IMR-90 (cell line): ENCODE measurements around the gene SLC25A21. TPM values are rescaled to one million over a fixed set of nuclear protein-coding genes. Genes with fewer than 3 reads are reported as not detected.
A peak's percentile ranks its signal among the peaks of the same experiment; 100 is the strongest.
"Not testable (repeated sequence)": the region's sequence is repeated elsewhere in the genome, so short reads cannot be mapped to it uniquely, and the experiment has no call there.

Experiments used
- ATAC-seq: fragments of 200-7000 bp; cut with Tn5 transposase; 2 replicates; pipeline ENCODE4 v1.9.1; 2020; ENCODE audit warnings: low read depth, mild to moderate bottlenecking, moderate library complexity
- BruUV-seq: library from RNA; stranded (reverse); fragments of 400-500 nt; replicated peaks from 2 replicates; lab custom pipeline; 2021; lab: Mats Ljungman, UMichigan
- CTCF ChIA-PET: fragments of 300-600 bp; formaldehyde crosslinking; extraction: SDS; loops from one replicate; lab custom pipeline; 2021; ENCODE audit warnings: antibody characterized with exemption; lab: Yijun Ruan, JAX
- POLR2A ChIA-PET: fragments of 300-600 bp; sonication (Branson Sonifier 250); formaldehyde crosslinking; loops from one replicate; lab custom pipeline; 2022; ENCODE audit warnings: antibody characterized with exemption; ENCODE audit not compliant: unreplicated experiment; lab: Charles Lee
- DNase-seq: peaks from one replicate; pipeline ENCODE4 v3.0.0; 2013
- H2AFZ ChIP-seq: replicated peaks from 2 replicates; pipeline ENCODE3; 2013; ENCODE audit warnings: low read length, mild to moderate bottlenecking; ENCODE audit not compliant: poor library complexity
- H2AK5ac ChIP-seq: 2 replicates; pipeline ENCODE4 v1.6.1; 2013; ENCODE audit warnings: low read depth, low read length, inconsistent platforms
- H2AK9ac ChIP-seq: replicated peaks from 2 replicates; pipeline ENCODE3; 2013; ENCODE audit warnings: mild to moderate bottlenecking, low read depth, low read length, moderate library complexity; ENCODE audit not compliant: poor library complexity
- H2BK120ac ChIP-seq: 2 replicates; pipeline ENCODE4 v1.6.1; 2013; ENCODE audit warnings: low read depth, low read length, inconsistent platforms
- H2BK15ac ChIP-seq: 3 replicates; pipeline ENCODE4 v1.6.1; 2013; ENCODE audit warnings: low read depth, low read length, inconsistent platforms
- H2BK20ac ChIP-seq: 2 replicates; pipeline ENCODE4 v1.6.1; 2013; ENCODE audit warnings: low read depth, mild to moderate bottlenecking, inconsistent platforms, low read length, moderate library complexity
- H2BK5ac ChIP-seq: 2 replicates; pipeline ENCODE4 v1.6.1; 2013; ENCODE audit warnings: mild to moderate bottlenecking, low read depth, low read length, inconsistent platforms; ENCODE audit not compliant: poor library complexity, severe bottlenecking
- H3K14ac ChIP-seq: replicated peaks from 2 replicates; pipeline ENCODE4 v1.6.1; 2013; ENCODE audit warnings: low read depth, low read length, inconsistent platforms
- H3K18ac ChIP-seq: 2 replicates; pipeline ENCODE4 v1.6.1; 2013; ENCODE audit warnings: low read depth, low read length, control low read depth
- H3K23ac ChIP-seq: 2 replicates; pipeline ENCODE4 v1.6.1; 2013; ENCODE audit warnings: low read depth, low read length, inconsistent platforms
- H3K27ac ChIP-seq: 2 replicates; pipeline ENCODE4 v1.5.1; 2013; ENCODE audit warnings: mild to moderate bottlenecking, control low read depth, low read length; ENCODE audit not compliant: insufficient read depth
- H3K27me3 ChIP-seq: 2 replicates; pipeline ENCODE4 v1.6.1; 2013; ENCODE audit warnings: low read length; ENCODE audit not compliant: control insufficient read depth, insufficient read depth
- H3K36me3 ChIP-seq: 2 replicates; pipeline ENCODE4 v1.6.1; 2013; ENCODE audit warnings: low read length, mixed read lengths; ENCODE audit not compliant: control insufficient read depth, insufficient read depth
- H3K4ac ChIP-seq: 2 replicates; pipeline ENCODE4 v1.6.1; 2013; ENCODE audit warnings: low read depth, low read length, inconsistent platforms
- H3K4me1 ChIP-seq: 2 replicates; pipeline ENCODE4 v1.6.1; 2013; ENCODE audit warnings: low read length, mixed read lengths; ENCODE audit not compliant: control insufficient read depth, insufficient read depth
- H3K4me2 ChIP-seq: 2 replicates; pipeline ENCODE4 v1.6.1; 2013; ENCODE audit warnings: low read depth, mild to moderate bottlenecking, control low read depth, low read length, moderate library complexity
- H3K4me3 ChIP-seq: 2 replicates; pipeline ENCODE4 v1.5.1; 2013; ENCODE audit warnings: low read depth, mild to moderate bottlenecking, control low read depth, low read length, moderate library complexity; ENCODE audit not compliant: insufficient read depth
- H3K56ac ChIP-seq: 2 replicates; pipeline ENCODE4 v1.6.1; 2013; ENCODE audit warnings: low read length, inconsistent platforms; ENCODE audit not compliant: insufficient read depth; ENCODE audit errors: extremely low read depth
- H3K79me1 ChIP-seq, 2 experiments: 2 replicates each; pipeline ENCODE4 v1.6.1; 2013; ENCODE audit warnings: low read length in 2 of 2, inconsistent platforms in 1 of 2, low read depth in 1 of 2
- H3K9ac ChIP-seq: 2 replicates; pipeline ENCODE4 v1.6.1; 2013; ENCODE audit warnings: low read depth, low read length, control low read depth
- H3K9me1 ChIP-seq: 2 replicates; pipeline ENCODE4 v1.6.1; 2013; ENCODE audit warnings: low read length, inconsistent platforms; ENCODE audit not compliant: insufficient read depth
- H3K9me3 ChIP-seq: 2 replicates; pipeline ENCODE4 v1.6.1; 2013; ENCODE audit warnings: low read length; ENCODE audit not compliant: control insufficient read depth, insufficient read depth
- H4K20me1 ChIP-seq: 2 replicates; pipeline ENCODE4 v1.6.1; 2013; ENCODE audit warnings: low read length, inconsistent platforms; ENCODE audit not compliant: insufficient read depth
- H4K5ac ChIP-seq: 2 replicates; pipeline ENCODE4 v1.6.1; 2013; ENCODE audit warnings: mild to moderate bottlenecking, low read depth, low read length, control low read depth
- H4K8ac ChIP-seq, 2 experiments: 2 replicates each; pipeline ENCODE4 v1.6.1; 2013; ENCODE audit warnings: low read depth in 2 of 2, low read length in 2 of 2, control low read depth in 1 of 2, inconsistent platforms in 1 of 2
- H4K91ac ChIP-seq: 2 replicates; pipeline ENCODE4 v1.6.1; 2013; ENCODE audit warnings: low read depth, low read length, inconsistent platforms; ENCODE audit not compliant: insufficient read depth
- BHLHE40 ChIP-seq: fragments of 150-350 bp; IDR thresholded peaks from 2 replicates; pipeline ENCODE4 v1.6.1; 2016; ENCODE audit warnings: mild to moderate bottlenecking, low read depth, low read length
- CHD1 ChIP-seq: IDR thresholded peaks from 2 replicates; pipeline ENCODE4 v1.6.1; 2012; ENCODE audit warnings: low read depth, low read length, improper control_type of control experiment
- RCOR1 ChIP-seq: IDR thresholded peaks from 2 replicates; pipeline ENCODE4 v1.6.1; 2012; ENCODE audit warnings: mild to moderate bottlenecking, low read length, improper control_type of control experiment; ENCODE audit not compliant: insufficient replicate concordance
- SMC3 ChIP-seq: fragments of 150-350 bp; IDR thresholded peaks from 2 replicates; pipeline ENCODE4 v1.6.1; 2016; ENCODE audit warnings: low read depth, mild to moderate bottlenecking, antibody characterized with exemption, low read length, moderate library complexity
- WGBS, 2 experiments: methylation state at CpG; one replicate each; pipeline versions ENCODE4 v1.1.5 to v1.1.7; 2013; ENCODE audit warnings: missing lambda C conversion rate in 2 of 2; ENCODE audit not compliant: insufficient read length in 1 of 2; ENCODE audit errors: extremely low coverage in 2 of 2; 5-methylcytosine and 5-hydroxymethylcytosine counted together
- dilution Hi-C: fragments of 300-500 bp; cut with HindIII; formaldehyde crosslinking; loops from one replicate; pipeline ENCODE4 v1.14.3; 2018; ENCODE audit warnings: low sequenced_read_pairs; ENCODE audit not compliant: unreplicated experiment
- in situ Hi-C: fragments of 300-500 bp; cut with MboI; formaldehyde crosslinking; loops from 3 replicates; pipeline ENCODE4 v1.14.3; 2019; ENCODE audit warnings: low sequenced_read_pairs, inconsistent platforms, mixed read lengths
- intact Hi-C: fragments of 100-400 bp; cut with micrococcal nuclease; formaldehyde crosslinking; loops from 2 replicates; pipeline ENCODE4 v1.10.0; 2022
- polyA plus RNA-seq, 3 experiments: library from polyadenylated mRNA; depleted of rRNA; stranded (reverse); fragments of >200 nt; gene quantifications; 2 replicates each; pipeline ENCODE4 v1.2.3, GENCODE V29; 2012; ENCODE audit warnings: low replicate concordance in 1 of 3
- total RNA-seq: library from RNA; depleted of rRNA; stranded (reverse); fragments of >200 nt; gene quantifications from 2 replicates; pipeline ENCODE4 v1.2.3, GENCODE V29; 2012
- TF ChIP-seq, protein P1 (sequence below): conservative IDR thresholded peaks from 2 replicates; pipeline ENCODE4 v1.5.1; 2012; ENCODE audit warnings: mild to moderate bottlenecking, low read depth, low read length, improper control_type of control experiment

SLC25A21 gene
- total and polyA plus RNA-seq, 2 of the 4 experiments (the other 2 are of a cell fraction): 0.62 to 0.90 TPM

DNA sequence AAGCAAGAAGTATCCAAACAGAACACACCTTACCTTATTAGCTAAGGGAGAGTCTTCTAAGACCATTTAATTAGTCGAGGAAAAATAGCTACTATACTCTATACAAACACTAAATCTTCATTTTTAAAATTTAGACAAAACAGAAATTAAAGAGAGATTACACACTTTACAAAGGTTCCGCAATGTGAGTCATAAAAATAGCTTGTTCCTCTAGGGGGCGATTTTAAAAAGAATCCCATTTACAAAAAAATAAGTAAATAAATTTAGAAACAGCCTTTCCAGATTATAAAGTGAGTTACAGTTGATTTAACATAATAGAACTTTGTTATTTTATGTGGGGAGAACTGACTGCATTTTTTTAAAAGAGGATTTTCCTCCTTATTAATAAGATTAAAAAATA is 309.1 kb downstream of the SLC25A21 start:
- no peaks in the 10 kb centered on the region for H3K79me1 ChIP-seq
- no peak overlapping the region for H2BK120ac ChIP-seq
- peaks cover 3% of the 10 kb centered on the region for H3K27me3 ChIP-seq
- H2BK15ac ChIP-seq: no peak overlapping the region
- no peak overlapping the region for H4K8ac ChIP-seq
- no peak overlapping the region for H2AK5ac ChIP-seq
- no peak overlapping the region for H3K18ac ChIP-seq
- POLR2A ChIA-PET: interaction anchor here (0.6 kb wide), 1 partner anchor 82 kb away, joined by 4 read pairs; no protein-coding TSS in a partner anchor
- H3K23ac ChIP-seq: no peak overlapping the region
- DNase-seq (no peak), ATAC-seq (no peak)
- dilution Hi-C loops (no loop called here), in situ Hi-C loops (no loop called here), intact Hi-C loops (loop anchor here (10.0 kb wide), 1 partner anchor 252 kb away; no protein-coding TSS in a partner anchor)
- H2AK9ac ChIP-seq: no peak overlapping the region
- no peak overlapping the region for H2AFZ ChIP-seq
- H3K36me3 ChIP-seq: no peaks in the 10 kb centered on the region
- H3K9me1 ChIP-seq: no peaks in the 10 kb centered on the region
- no peak overlapping the region for H3K27ac ChIP-seq
- H4K91ac ChIP-seq: no peak overlapping the region
- no peak overlapping the region for H3K4ac ChIP-seq
- H3K14ac ChIP-seq: no peak overlapping the region
- no CpG with 5 or more reads among the region's 3 CpGs for WGBS, 2 experiments
- no peak overlapping the region for H4K5ac ChIP-seq
- BruUV-seq: no TSS peak
- H2BK5ac ChIP-seq: no peak overlapping the region
- no peak overlapping the region for H3K56ac ChIP-seq
- TF ChIP-seq CHD1 (no peak), RCOR1 (no peak), BHLHE40 (no peak), SMC3 (peak; percentile 11; the same call in 1 of the 2 replicates)
- TF ChIP-seq, protein P1, sequence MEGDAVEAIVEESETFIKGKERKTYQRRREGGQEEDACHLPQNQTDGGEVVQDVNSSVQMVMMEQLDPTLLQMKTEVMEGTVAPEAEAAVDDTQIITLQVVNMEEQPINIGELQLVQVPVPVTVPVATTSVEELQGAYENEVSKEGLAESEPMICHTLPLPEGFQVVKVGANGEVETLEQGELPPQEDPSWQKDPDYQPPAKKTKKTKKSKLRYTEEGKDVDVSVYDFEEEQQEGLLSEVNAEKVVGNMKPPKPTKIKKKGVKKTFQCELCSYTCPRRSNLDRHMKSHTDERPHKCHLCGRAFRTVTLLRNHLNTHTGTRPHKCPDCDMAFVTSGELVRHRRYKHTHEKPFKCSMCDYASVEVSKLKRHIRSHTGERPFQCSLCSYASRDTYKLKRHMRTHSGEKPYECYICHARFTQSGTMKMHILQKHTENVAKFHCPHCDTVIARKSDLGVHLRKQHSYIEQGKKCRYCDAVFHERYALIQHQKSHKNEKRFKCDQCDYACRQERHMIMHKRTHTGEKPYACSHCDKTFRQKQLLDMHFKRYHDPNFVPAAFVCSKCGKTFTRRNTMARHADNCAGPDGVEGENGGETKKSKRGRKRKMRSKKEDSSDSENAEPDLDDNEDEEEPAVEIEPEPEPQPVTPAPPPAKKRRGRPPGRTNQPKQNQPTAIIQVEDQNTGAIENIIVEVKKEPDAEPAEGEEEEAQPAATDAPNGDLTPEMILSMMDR: peak; percentile 23; the same call in 1 of the 2 replicates
- H3K4me3 ChIP-seq: no peak overlapping the region
- H3K4me1 ChIP-seq: no peaks in the 10 kb centered on the region
- H4K20me1 ChIP-seq: no peaks in the 10 kb centered on the region
- no peak overlapping the region for H3K4me2 ChIP-seq
- H2BK20ac ChIP-seq: no peak overlapping the region
- H3K9me3 ChIP-seq: no peaks in the 10 kb centered on the region
- H3K9ac ChIP-seq: no peak overlapping the region
- CTCF ChIA-PET: interaction anchor here (0.5 to 0.8 kb wide), 3 partner anchors 11 to 141 kb away, joined by 3 read pairs; no protein-coding TSS in a partner anchor

DNA sequence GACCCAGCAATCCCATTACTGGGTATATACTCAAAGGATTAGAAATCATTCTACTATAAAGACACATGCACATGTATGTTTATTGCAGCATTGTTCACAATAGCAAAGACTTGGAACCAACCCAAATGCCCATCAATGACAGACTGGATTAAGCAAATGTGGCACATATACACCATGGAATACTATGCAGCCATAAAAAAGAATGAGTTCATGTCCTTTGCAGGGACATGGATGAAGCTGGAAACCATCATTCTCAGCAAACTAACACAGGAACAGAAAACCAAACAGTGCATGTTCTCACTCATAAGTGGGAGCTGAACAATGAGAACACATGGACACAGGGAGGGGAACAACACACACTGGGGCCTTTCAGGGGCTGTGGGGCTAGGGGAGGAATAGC is 310.2 kb downstream of the SLC25A21 start:
- H3K56ac ChIP-seq, H4K8ac ChIP-seq, H3K27ac ChIP-seq, ATAC-seq, H3K79me1 ChIP-seq, H2AK9ac ChIP-seq, H2BK15ac ChIP-seq, dilution Hi-C loops, H2BK5ac ChIP-seq, H2AK5ac ChIP-seq, H3K36me3 ChIP-seq, BruUV-seq, H4K91ac ChIP-seq, DNase-seq, H3K14ac ChIP-seq, H3K9me3 ChIP-seq, in situ Hi-C loops, H3K4ac ChIP-seq, H3K23ac ChIP-seq, H3K9ac ChIP-seq, POLR2A ChIA-PET, H3K9me1 ChIP-seq, H2BK120ac ChIP-seq, H3K18ac ChIP-seq, H3K4me3 ChIP-seq, H3K4me2 ChIP-seq, H2AFZ ChIP-seq, H2BK20ac ChIP-seq, H3K27me3 ChIP-seq, H4K5ac ChIP-seq, H3K4me1 ChIP-seq, CTCF ChIA-PET, H4K20me1 ChIP-seq: not testable (repeated sequence)
- intact Hi-C loops: loop anchor here (10.0 kb wide), 1 partner anchor 253 kb away; no protein-coding TSS in a partner anchor
